K562 (cell line): ENCODE data around the gene PHLDB2. TPM values are rescaled to one million over a fixed set of nuclear protein-coding genes. Genes with fewer than 3 reads are reported as not detected.

Experiments used
- DIDO1 ChIP-seq: fragments of 450-650 bp; IDR thresholded peaks from 2 replicates; pipeline ENCODE4 v1.6.1; 2016; ENCODE audit warnings: low read depth, missing biosample characterization, missing genetic modification characterization
- FIP1L1 ChIP-seq: fragments of 200-400 bp; formaldehyde crosslinking; IDR thresholded peaks from 2 replicates; pipeline ENCODE4 v1.6.1; 2018; ENCODE audit warnings: mild to moderate bottlenecking, low read depth, low read length; ENCODE audit not compliant: poor library complexity, severe bottlenecking
- FOXA1 ChIP-seq: fragments of 450-650 bp; IDR thresholded peaks from 2 replicates; pipeline ENCODE4 v1.6.1; 2016; ENCODE audit warnings: mild to moderate bottlenecking, borderline replicate concordance
- HDAC6 ChIP-seq: IDR thresholded peaks from 2 replicates; pipeline ENCODE4 v1.6.1; 2012; ENCODE audit warnings: low read depth, mild to moderate bottlenecking, control low read depth, inconsistent platforms, low read length, moderate library complexity
- HMG20B ChIP-seq: fragments of 250-450 bp; sonication (Bioruptor Pico); IDR thresholded peaks from 2 replicates; pipeline ENCODE4 v1.5.0; 2021; ENCODE audit warnings: mild to moderate bottlenecking
- PHTF2 ChIP-seq: fragments of 250-450 bp; sonication (Bioruptor Pico); IDR thresholded peaks from 2 replicates; pipeline ENCODE4 v1.5.0; 2021; ENCODE audit warnings: mild to moderate bottlenecking
- POLR2B ChIP-seq: fragments of 450-650 bp; IDR thresholded peaks from 2 replicates; pipeline ENCODE4 v1.6.1; 2018; ENCODE audit warnings: low read depth; ENCODE audit not compliant: partially characterized antibody
- SMARCA4 ChIP-seq: fragments of 450-650 bp; IDR thresholded peaks from 2 replicates; pipeline ENCODE4 v1.6.1; 2016
- SPI1 ChIP-seq: IDR thresholded peaks from 2 replicates; pipeline ENCODE4 v1.6.1; 2011; ENCODE audit warnings: low read depth, low read length, control low read depth, borderline replicate concordance
- ZBTB17 ChIP-seq: fragments of 450-650 bp; formaldehyde crosslinking; IDR thresholded peaks from 2 replicates; pipeline ENCODE4 v1.4.0; 2020; ENCODE audit warnings: mild to moderate bottlenecking
- ZNF76 ChIP-seq: fragments of 250-450 bp; sonication (Bioruptor Pico); IDR thresholded peaks from 2 replicates; pipeline ENCODE4 v1.4.0; 2020; ENCODE audit warnings: mild to moderate bottlenecking, moderate library complexity, borderline replicate concordance
- polyA plus RNA-seq, 8 experiments: library from polyadenylated mRNA; depleted of rRNA in 4 of 8; stranded (reverse) in 5 of 8; unstranded in 3 of 8; fragments of >200 nt; fragmentation: Nextera tagmentation in 2 of 8; fragmentation: Illumina TruSeq in 1 of 8; extraction: Ambion mirVana in 2 of 8; extraction: Trizol in 1 of 8; gene quantifications; 2 replicates each; pipeline versions ENCODE4 v1.2.1 to v1.2.3, GENCODE V29; 2011 to 2014; ENCODE audit warnings: inconsistent platforms in 1 of 8, missing spikeins in 1 of 8
- total RNA-seq, 7 experiments: library from RNA; depleted of rRNA in 6 of 7; stranded (reverse); fragments of >200 nt in 6 of 7; fragmentation: Illumina TruSeq in 2 of 7; extraction: Trizol in 2 of 7; gene quantifications; 2 replicates each; pipeline versions ENCODE4 v1.2.1 to v1.2.3, GENCODE V29; 2011 to 2021; ENCODE audit warnings: low replicate concordance in 1 of 7
- TF ChIP-seq, protein P1 (sequence below): fragments of 450-650 bp; IDR thresholded peaks from 2 replicates; pipeline ENCODE4 v1.6.1; 2016; ENCODE audit warnings: mild to moderate bottlenecking, moderate library complexity
- TF ChIP-seq, protein P2 (sequence below): IDR thresholded peaks from 2 replicates; pipeline ENCODE4 v1.6.1; 2011; ENCODE audit warnings: borderline replicate concordance, low read depth, mild to moderate bottlenecking, moderate library complexity, low read length; ENCODE audit not compliant: insufficient read depth, poor library complexity, severe bottlenecking

PHLDB2 gene
- total and polyA plus RNA-seq, 9 of the 15 experiments (the other 6 are each of a cell fraction or from before 2014, with no cell fraction given): 0.04 TPM; not detected in 8

DNA sequence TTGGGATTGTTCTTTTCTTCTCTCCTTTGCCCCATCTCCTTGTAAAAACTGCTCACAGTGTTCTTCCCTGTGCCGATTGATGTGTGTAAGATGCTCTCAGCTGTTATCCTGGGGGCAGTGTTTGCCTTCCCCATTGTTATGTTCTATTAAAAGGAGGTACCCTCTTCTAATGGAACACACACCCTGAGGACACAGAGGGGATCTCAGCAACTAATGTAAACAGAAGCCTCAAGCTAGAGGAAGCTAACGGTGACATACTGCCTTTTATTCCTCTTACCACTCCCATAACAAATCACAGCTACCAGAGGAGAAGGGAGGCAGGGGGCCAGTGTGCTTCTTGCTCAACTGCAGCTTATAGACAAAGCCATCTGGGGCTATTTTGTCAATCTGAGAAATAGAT, 141.9 kb downstream of the PHLDB2 start (continued):
- TF ChIP-seq, protein P1, sequence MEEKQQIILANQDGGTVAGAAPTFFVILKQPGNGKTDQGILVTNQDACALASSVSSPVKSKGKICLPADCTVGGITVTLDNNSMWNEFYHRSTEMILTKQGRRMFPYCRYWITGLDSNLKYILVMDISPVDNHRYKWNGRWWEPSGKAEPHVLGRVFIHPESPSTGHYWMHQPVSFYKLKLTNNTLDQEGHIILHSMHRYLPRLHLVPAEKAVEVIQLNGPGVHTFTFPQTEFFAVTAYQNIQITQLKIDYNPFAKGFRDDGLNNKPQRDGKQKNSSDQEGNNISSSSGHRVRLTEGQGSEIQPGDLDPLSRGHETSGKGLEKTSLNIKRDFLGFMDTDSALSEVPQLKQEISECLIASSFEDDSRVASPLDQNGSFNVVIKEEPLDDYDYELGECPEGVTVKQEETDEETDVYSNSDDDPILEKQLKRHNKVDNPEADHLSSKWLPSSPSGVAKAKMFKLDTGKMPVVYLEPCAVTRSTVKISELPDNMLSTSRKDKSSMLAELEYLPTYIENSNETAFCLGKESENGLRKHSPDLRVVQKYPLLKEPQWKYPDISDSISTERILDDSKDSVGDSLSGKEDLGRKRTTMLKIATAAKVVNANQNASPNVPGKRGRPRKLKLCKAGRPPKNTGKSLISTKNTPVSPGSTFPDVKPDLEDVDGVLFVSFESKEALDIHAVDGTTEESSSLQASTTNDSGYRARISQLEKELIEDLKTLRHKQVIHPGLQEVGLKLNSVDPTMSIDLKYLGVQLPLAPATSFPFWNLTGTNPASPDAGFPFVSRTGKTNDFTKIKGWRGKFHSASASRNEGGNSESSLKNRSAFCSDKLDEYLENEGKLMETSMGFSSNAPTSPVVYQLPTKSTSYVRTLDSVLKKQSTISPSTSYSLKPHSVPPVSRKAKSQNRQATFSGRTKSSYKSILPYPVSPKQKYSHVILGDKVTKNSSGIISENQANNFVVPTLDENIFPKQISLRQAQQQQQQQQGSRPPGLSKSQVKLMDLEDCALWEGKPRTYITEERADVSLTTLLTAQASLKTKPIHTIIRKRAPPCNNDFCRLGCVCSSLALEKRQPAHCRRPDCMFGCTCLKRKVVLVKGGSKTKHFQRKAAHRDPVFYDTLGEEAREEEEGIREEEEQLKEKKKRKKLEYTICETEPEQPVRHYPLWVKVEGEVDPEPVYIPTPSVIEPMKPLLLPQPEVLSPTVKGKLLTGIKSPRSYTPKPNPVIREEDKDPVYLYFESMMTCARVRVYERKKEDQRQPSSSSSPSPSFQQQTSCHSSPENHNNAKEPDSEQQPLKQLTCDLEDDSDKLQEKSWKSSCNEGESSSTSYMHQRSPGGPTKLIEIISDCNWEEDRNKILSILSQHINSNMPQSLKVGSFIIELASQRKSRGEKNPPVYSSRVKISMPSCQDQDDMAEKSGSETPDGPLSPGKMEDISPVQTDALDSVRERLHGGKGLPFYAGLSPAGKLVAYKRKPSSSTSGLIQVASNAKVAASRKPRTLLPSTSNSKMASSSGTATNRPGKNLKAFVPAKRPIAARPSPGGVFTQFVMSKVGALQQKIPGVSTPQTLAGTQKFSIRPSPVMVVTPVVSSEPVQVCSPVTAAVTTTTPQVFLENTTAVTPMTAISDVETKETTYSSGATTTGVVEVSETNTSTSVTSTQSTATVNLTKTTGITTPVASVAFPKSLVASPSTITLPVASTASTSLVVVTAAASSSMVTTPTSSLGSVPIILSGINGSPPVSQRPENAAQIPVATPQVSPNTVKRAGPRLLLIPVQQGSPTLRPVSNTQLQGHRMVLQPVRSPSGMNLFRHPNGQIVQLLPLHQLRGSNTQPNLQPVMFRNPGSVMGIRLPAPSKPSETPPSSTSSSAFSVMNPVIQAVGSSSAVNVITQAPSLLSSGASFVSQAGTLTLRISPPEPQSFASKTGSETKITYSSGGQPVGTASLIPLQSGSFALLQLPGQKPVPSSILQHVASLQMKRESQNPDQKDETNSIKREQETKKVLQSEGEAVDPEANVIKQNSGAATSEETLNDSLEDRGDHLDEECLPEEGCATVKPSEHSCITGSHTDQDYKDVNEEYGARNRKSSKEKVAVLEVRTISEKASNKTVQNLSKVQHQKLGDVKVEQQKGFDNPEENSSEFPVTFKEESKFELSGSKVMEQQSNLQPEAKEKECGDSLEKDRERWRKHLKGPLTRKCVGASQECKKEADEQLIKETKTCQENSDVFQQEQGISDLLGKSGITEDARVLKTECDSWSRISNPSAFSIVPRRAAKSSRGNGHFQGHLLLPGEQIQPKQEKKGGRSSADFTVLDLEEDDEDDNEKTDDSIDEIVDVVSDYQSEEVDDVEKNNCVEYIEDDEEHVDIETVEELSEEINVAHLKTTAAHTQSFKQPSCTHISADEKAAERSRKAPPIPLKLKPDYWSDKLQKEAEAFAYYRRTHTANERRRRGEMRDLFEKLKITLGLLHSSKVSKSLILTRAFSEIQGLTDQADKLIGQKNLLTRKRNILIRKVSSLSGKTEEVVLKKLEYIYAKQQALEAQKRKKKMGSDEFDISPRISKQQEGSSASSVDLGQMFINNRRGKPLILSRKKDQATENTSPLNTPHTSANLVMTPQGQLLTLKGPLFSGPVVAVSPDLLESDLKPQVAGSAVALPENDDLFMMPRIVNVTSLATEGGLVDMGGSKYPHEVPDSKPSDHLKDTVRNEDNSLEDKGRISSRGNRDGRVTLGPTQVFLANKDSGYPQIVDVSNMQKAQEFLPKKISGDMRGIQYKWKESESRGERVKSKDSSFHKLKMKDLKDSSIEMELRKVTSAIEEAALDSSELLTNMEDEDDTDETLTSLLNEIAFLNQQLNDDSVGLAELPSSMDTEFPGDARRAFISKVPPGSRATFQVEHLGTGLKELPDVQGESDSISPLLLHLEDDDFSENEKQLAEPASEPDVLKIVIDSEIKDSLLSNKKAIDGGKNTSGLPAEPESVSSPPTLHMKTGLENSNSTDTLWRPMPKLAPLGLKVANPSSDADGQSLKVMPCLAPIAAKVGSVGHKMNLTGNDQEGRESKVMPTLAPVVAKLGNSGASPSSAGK: no peak
- TF ChIP-seq, protein P2, sequence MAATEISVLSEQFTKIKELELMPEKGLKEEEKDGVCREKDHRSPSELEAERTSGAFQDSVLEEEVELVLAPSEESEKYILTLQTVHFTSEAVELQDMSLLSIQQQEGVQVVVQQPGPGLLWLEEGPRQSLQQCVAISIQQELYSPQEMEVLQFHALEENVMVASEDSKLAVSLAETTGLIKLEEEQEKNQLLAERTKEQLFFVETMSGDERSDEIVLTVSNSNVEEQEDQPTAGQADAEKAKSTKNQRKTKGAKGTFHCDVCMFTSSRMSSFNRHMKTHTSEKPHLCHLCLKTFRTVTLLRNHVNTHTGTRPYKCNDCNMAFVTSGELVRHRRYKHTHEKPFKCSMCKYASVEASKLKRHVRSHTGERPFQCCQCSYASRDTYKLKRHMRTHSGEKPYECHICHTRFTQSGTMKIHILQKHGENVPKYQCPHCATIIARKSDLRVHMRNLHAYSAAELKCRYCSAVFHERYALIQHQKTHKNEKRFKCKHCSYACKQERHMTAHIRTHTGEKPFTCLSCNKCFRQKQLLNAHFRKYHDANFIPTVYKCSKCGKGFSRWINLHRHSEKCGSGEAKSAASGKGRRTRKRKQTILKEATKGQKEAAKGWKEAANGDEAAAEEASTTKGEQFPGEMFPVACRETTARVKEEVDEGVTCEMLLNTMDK: no peak
- TF ChIP-seq SPI1 (no peak), SMARCA4 (no peak), DIDO1 (tag) (no peak), FOXA1 (no peak), HMG20B (no peak), PHTF2 (CRISPR knock-in tag) (no peak), ZNF76 (CRISPR knock-in tag) (no peak), HDAC6 (no peak), ZBTB17 (CRISPR knock-in tag) (no peak), POLR2B (no peak), FIP1L1 (no peak)
